ENCODE results near the gene PSMG4.

Gene PSMG4

DNA sequence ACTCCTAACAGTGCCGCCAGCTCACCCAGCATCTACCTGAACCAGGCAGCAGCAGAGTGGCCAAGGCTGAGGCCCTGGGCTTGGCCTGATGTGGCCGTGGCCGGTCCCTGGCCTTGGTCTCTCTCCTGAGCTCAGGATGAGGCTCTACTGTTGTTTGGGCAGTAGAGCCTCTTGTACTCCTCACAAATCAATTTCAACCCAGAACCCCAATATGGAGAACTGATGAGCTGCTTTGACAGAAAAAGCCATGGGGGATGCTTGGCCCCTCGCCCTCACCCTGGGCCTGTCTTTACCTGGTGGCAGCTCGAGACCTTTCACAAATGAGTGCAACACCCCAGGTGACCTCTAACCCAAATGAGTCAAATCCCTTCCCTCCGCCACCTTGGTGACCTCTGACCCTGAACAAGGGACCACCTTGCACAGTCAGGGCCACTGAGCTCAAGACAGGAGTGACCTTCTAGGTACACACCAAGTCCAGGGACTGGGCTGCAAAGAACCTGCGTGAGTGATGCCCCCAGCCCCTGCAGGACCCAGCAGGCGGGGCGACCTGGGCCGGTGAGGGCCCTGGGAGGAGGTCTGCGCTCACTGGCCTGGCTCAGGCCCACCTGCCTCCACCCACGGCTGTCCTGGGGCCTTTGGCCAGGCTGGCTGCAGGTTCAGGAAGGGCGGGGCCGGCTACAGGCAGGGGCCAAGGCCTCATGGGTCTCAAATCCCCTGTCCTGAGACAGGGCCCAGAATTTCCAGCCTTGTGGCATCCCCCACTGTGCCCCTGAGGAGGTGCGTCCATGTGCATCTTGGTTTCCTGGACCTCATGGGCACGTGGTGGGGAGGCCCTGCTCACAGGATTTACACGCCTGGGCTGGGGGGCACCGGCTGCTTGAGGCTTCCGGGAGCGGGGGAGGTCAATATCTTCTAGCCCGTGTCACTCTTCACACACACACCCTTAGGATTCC, 30.2 kb downstream of the PSMG4 start:
- DNase-seq = no peak

DNA sequence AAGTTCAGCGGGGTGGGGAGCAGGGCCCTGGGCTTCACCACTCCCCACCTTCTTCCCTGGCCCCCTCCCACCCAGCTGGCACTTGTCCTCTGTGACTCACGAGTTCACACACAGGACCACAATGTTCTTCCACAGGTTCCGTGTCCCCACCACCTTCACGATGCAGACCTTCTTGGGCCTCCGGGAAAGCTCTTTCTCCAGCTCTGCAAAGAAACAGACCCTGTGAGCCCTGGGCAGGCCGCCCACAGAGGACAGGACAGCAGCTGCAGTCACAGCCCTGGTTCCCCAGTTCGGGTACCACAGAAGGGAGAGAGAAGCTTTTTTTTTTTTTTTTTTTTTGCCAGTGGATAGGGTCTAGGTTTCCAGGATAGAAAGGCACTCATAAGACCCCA, 30.9 kb downstream of the PSMG4 start:
- DNase-seq = no peak

DNA sequence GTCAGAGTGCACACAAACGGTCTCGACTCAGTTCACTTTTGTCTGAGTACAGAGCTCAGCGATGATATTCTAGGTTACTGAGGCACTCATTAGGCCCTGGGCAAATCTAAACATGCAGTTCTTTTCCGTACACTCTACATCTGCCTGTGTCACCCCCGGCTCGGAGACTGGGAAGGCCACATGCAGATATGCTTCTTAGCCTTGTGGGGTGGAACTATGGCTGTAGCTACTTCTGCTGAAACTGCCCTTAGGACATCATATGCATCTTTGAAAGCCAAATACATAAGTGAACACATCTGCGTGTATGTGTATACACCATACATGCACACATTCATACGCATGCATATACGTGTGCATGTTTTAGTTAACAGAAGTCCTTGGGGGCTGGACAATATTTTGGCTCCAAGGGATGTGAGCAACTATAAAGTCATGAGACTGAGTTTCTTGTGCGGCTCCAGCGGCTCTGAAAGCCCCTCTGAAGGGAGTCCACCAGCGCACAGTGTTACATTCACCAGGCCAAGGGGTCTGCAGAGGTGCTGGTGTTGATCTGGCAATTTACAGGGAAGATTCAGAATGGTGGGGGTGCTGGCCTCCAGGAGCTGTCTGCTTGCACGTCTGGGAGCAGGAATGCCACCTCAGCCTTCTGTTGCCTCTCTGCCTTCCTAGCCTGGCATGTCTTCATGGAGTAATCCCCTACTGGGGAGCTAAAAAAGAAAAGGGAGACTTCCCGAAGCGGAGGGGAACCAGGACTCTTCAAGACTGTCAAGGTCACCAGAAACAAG, 31.6 kb downstream of the PSMG4 start:
- DNase-seq = no peak

DNA sequence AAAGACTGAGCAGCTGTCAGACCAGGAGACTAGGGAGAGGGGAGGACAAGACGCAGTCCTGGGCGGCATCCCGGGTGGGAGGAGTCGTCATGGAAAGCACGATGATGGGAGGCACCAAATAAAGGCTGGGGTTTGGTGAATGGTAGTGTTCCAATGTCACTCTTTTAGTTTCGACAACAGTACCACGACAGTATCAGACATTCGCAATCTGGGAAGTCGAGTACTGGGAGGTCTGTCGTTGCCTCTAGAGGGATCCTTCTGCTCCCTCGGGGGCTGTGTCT, 32.1 kb downstream of the PSMG4 start:
- DNase-seq = no peak

DNA sequence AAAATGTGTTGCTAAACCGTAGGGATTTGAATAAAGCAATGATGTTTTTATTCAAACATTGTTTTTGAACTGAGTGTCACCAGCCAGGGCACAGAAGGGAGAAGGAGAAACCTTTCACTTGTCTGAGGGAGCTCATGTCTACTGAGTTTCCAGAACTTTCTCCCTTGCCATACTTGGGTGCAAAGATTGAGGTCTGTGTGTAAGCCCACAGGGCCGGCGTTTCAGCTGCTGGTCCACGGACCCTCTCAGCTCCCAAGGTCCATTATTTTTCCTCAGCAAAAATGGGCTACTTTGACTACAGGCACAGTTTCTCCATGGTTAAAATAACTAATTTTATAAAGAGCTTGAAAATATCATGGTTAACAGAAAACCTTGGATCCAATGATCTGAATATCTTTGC, 32.6 kb downstream of the PSMG4 start:
- no peak for DNase-seq

DNA sequence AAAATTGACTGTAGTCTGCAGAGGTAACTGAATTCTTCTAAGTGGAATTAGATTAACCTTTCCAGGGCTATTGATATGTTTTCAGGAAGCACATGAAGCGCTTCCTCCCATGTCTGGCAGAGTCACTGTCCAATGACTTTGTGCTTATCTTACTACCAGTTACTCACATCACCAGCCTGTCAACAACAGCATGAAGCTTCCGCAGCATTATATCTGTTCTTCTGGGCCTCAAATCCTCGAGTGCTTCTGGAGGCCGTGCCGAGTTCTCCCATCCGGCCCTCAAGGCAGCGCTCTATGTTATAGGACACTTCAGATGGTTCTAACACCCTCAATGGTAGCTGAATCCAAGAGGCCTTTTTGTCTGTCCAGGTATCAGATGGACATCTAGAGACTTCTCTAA, 33.2 kb downstream of the PSMG4 start:
- no peak for DNase-seq

DNA sequence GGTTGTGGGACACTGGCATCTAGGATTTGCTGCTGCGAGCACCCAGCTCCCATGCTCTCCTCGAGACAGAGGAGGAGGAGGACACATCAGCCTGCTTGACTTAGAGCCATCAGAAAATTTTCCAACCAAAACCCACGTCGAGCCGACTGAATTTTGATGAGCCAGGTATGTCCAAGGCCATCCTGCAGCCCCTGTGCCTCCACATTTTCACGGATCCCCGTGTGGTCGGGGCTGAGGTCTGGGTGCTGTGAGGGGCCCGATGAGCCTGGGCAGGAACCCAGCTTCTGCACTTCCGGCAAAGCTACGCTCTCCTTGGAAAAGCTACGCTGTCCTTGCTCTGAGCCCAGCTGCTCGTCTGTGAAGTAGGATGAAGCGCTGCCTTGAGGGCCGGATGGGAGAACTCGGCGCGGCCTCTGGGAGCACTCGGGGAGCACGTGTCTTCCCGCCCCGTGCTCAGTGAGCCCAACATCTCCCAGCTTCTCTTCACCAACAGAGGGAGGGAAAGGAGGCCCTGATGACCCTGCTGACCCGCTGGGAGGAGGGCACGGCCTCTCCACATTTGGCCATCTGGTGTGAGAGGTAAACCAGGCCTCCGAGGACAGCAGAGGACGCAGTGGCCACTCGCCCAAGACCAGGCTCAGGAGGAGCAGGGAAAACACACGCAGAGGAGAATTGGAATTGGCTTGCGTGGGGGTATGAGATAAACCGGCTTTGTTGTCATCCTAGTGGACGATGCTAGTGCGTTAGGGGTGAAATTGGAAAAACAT, 33.9 kb downstream of the PSMG4 start:
- DNase-seq = no peak

DNA sequence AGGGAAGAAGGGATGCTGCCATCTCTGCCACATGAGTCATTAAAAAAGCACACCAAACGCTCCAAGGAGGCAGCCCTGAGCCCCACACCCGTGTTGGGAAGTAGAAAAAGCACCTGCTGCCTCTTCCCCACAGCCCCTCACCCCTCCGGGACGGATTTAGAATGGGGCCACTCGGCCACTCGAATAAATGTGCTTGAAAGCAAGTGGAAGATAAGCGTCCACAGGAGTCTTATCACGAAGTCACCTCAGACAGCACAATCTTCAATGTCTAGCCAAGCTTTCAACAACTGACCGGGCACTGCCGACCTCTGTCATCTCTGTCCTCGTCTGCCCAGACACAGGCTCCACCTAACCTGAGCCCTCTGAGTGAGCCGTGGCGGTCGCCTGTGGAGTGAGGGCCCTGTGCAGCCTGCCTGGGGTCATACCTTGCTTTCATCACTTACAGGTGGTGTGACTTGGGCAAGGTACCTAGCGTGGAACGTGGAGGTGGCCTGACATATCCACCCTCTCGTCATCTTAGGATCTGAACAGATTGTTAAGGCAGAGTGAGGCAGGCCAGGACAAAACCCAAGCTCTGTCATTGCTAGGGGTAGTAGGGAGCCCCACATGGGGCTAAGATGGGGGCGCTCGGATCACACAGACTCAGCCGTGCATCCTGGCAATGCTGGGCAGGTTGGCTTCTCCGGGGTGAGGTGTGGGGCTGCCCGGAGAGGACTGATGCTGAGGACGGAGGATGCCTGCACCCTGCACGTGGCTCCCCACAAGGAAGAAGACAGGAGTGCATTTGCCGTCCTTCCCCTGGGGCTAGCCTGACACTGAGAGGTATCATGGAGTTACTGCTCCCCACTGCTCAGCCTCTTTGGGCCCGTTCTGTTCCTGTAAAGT, 34.8 kb downstream of the PSMG4 start:
- DNase-seq = no peak

DNA sequence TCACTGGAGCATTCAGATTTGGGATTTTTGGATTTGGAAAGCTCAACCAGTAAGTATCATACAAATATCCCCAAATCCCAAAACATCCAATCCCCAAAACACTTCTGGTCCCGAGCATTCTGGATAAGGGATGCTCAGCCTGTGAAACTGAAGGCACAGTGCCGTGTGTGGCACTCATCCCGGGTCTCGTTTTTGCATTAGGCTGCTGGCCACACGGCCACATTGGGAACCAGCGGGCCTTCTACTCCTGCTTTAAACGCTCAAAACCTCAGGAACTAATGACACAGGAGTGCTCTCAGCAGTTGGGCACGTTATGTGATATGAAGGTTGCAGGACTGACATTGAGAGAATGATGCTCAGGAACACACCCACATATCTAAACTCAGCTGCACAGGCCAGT, 35.6 kb downstream of the PSMG4 start:
- DNase-seq = no peak

DNA sequence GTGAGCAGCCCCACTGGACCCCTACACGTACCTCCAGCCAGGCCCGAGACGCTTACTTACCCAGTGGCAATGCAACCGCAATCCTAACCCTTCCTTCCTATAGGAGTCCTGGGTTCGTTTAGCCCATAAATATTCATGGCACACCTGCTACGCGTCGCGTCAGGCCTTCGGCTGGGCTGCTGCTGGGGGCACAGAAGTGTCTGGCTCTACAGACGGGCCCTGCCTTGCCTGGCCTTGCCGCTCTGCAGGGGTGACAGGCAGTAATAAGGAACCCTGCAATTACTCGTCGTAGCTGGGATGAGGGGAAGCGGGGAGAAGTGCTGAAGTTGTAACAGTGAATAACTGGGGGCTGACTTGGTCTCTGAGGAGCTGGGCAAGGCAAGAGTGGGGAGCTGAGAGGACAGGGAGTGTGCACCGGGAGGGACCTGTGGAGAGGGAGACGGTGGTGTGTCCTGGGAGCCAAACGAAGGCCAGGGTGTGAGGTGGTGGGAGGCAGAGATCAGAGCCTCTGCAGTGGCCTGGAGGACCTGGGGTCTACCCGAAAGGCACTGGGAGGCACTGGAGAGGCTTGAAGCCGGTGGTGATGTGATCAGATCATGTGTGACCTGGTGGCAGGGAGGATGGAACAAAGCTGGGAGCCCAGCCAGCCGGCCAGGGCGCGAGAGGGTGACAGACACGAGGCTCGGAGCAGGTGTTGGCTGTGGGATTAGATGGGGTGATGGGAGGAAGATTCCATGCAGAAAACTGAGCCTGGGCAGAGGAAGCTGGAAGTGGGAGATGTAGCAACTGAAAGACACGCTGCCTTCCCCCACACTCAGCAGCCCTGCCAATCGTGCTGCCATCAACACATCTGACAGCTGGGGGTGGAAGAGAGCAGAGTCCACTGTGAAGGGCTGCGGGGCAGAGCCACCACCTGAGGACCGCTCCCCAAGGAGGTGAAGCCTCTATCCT, 36.4 kb downstream of the PSMG4 start:
- DNase-seq = peak in 27 of 56 donors; percentile 16 to 66 (median 34)

DNA sequence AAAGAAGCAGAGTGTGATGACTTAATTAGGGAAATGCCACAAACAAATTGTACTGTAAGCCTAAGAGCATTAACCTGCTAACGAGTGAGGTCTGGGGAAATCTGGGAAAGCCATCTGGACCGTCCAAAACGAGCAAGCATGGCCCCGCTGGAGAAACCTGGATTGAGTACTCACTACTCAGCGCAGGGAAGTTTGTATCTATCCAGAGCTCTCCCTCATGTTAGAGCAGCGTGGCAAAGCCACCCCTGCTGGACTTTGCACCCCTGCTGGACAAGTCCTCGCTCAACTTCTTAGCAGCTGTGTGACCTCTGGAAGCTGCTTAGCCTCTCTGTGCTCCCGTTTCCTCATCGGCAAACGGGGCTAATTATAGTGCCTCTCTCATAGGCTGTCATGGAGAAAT, 37.3 kb downstream of the PSMG4 start:
- no peak for DNase-seq

DNA sequence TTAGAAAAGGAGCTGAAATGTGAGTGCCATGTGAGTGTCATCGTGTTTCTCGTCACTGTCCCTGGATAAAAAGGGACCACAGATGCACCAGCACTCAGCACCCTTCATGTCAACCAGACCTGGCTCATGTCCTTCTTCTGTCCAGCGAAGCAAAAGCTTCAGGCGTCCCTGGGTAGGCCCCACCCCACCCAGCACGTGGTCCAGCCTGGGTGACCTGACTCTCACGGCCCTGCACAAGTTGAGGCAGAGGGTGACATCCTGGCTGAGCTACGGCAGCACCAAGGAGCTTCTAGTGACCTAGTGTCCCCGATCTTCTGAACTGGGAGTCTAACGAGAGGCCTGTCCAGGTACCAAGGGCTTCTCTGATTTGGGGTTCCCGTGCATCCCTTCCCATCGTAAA, 37.8 kb downstream of the PSMG4 start:
- no peak for DNase-seq

DNA sequence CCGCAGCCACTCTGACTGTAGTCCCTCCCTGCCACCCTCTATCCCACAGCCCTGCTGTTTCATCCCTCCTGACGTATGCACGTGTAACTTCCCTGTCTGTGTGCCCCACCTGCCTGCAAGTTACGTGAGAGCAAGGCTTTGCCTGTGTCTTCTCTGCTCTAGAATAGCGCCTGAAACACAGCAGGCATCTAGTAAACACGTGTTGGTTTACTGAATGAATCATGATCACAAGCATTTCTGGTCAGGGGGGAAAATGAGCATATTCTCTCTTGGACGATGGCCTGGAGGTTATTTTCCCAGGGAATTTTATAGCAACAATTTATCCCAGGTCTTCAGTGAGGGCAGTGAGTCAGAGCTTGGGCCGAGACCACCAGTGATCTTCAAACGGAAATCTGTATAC, 38.3 kb downstream of the PSMG4 start:
- no peak for DNase-seq

DNA sequence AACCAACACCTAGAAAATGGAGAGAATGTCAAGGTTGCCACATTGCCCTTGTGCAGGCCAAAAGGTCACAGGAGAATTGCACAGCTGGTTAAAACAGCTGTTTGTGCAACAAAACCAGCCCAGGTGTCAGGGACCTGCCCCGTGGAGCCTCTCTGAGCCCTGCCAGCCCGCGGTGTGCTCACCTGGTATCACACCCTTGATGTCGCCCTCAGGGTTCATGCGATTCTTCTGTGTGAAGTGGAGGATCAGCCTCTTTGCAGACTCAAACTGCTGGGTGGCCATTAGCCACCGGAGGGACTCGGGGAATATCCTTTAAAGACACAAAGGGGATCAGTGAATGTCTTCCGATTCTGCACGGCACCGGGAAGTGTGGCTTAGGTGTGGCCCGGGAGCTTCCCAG, 39.2 kb downstream of the PSMG4 start:
- DNase-seq = no peak

DNA sequence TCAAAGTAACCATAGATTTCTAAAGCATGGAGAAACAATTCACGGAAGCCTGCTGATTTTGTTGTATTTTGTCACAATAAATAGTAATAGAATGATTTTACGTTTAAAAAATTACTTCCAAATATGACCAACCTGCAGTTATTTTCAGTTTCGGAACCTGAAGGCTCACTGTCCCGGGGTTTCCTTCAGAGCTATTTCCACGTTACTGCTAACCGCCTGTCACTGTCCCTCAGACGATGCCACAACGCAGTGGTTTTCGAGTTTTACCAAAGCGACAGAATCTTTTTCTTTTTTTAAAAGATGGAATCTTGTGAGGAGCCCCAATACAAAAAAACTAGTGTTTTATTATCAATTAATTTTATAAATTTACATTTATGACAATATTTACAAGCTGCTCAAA, 40.5 kb downstream of the PSMG4 start:
- no peak for DNase-seq

DNA sequence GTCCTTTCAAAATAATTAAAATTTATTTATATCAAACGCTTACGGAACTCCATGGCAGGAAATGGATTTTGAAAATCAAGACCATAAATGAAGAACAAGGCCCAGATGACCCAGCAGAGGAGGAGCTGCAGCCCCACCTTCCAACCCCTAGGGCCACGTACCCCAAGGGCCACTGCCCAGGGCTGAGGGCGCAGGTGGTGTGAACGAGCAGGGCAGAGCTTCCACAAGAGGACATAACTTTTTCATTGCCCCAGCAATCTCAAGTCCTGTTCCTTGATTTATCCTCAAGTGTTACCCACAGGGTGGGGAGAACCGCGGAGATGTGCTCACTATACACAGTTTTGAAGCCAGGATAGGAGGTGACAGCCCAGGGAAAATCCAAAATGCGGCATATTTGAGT, 42.8 kb downstream of the PSMG4 start:
- DNase-seq = no peak

DNA sequence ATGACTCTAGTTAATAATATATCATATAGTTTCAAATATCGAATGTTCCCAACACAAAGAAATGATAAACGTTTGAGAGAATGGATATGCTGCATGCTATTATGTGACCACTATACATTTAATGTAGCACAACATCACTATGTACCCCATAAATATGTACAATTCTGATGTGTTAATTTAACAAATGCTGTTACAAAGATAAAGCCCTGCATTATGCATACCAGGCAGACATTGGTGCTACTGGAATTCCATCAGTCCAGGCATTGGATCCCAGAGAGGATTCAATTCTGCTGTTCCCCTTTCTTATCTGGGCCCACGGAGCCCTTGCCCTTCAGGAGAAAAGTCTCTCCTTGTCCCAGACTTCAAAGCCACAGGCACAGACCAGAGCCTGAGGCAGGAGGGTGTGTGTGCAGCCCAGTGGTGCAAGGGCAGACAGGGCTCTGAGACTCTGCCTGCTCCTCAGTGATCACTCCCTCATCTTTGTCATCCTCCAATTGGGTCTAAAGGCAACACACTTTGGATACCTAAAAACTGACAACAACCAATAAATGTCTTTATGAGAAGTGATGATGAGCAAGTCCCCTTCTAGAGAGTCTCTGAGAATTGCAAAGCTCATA, 45.2 kb downstream of the PSMG4 start:
- no peak for DNase-seq

DNA sequence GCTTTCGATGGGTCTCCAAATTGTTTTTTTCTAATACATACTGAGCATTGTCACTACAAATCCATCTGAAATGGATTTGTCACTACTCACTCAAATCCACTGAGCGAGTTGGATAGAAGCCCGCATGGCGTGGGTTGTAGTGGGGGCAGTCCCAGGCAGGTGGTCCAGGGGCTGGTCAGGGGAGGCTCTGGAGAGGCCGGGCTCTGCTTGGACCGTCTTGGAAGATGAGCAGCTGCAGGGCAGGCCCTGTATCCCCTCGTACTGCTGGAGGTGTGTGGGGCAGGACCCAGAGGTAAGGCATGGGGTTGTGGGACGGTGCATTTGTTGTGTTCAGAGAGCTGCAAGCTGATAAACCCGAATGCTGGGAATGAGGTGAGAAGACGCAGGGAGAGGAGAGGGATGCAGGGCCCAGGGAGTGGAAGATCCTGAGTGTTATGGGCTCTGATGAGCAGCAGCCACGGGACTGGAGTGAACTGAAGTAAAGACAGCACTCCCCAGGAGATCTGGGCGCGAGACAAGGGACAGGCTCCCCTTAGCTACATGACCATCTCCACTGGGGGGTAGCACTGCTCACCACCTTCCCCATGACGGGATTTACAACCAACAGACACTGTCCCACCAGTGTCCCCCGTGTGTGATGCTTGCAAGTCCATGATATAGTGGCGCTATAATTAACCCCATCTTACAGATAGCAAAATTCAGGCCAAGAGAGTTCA, 45.9 kb downstream of the PSMG4 start:
- no peak for DNase-seq

DNA sequence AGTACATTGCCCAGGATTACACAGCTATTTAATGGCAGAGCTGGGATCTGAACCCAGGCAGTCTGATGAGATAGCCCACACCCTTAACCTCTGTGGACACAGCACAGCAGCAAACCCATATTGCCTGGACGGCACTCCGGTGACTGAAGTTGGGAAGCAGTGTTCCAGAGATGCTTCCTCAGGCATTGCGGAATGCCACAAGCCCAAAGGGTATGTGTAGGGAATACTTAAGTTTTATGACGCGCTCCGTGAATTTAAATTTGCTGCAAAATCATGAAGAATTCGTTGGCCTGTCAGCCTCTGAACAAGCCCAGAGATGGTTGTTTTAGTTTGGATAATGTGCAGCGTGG, 46.4 kb downstream of the PSMG4 start:
- DNase-seq = no peak
